ENCODE results near the gene TRPM2.

GRCh38 chr21:44348861-44349260, 4.6 kb upstream of the TRPM2 start:
- TF ChIP-seq ZNF83 (CRISPR knock-in tag; IDR thresholded peaks at IDR 0.05; ENCODE audit: borderline replicate concordance), result no peak
- TF ChIP-seq ZNF232 (CRISPR knock-in tag; IDR thresholded peaks at IDR 0.05; ENCODE audit: borderline replicate concordance), result no peak
- TF ChIP-seq KIAA2018 (CRISPR knock-in tag; IDR thresholded peaks at IDR 0.05; ENCODE audit: borderline replicate concordance), result no peak

Measured in HepG2 (cell line).